Posterior cingulate gyrus (tissue), 11 donors: ENCODE measurements around the gene PEX5L.
"Not testable (repeated sequence)": the region's sequence is repeated elsewhere in the genome, so short reads cannot be mapped to it uniquely, and the experiment has no call there.

Source experiments
- DNase-seq, 10 donors: peaks; one replicate each; pipeline versions ENCODE4 v3.0.0 to v3.0.0-alpha.2; 2020 to 2021; ENCODE audit warnings: mixed read lengths in 3 of 10
- intact Hi-C: fragments of 100-400 bp; cut with DNase I; formaldehyde crosslinking; loops from one replicate; pipeline ENCODE4 v1.15.1; 2023

The PEX5L gene

DNA sequence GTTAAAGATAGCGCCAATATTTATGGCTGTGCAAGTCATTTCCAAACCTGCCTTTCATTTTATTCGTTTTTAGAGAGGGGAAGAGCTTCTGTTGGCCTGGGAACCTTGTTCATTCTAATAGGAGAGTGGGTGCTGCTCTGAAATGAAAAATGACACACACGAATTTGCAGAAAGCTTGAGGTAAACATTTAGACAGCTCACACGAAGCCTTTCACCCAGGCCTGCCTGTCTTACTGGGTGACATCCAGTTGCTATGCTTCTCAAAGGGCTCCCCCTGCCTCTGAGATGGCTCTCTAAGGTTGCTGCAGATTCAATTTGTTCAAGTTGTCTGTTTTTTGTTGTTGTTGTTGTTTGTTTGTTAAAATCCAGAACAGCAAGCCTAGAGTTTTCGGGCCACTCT lies 18.2 kb downstream of the PEX5L start:
- peak in 6 of 10 donors; percentile 27 to 85 (median 53) for DNase-seq
- intact Hi-C loops: loop anchor here (2.0 to 5.0 kb wide), 2 partner anchors 90 to 206 kb away; no protein-coding TSS in a partner anchor

DNA sequence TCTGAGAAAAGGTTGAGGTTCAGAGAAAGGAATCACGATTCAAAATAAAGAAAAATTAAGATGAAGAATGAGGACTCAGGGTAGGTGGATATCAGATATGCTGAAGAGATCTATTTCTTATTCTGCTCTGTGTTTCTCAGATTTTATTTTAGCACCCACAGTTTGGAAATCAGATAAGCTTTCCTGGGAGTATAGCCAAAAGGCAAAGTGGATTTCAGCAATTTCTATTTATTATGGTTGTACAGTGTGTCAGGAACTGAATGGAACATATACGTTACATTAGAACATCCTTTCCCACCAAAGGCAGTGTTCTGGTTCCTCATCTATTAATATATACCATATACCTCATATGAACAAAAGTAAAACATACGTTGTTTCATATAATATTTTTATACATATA lies 18.9 kb downstream of the PEX5L start:
- intact Hi-C loops: loop anchor here (2.0 to 5.0 kb wide), 2 partner anchors 89 to 206 kb away; no protein-coding TSS in a partner anchor
- DNase-seq: no peak

DNA sequence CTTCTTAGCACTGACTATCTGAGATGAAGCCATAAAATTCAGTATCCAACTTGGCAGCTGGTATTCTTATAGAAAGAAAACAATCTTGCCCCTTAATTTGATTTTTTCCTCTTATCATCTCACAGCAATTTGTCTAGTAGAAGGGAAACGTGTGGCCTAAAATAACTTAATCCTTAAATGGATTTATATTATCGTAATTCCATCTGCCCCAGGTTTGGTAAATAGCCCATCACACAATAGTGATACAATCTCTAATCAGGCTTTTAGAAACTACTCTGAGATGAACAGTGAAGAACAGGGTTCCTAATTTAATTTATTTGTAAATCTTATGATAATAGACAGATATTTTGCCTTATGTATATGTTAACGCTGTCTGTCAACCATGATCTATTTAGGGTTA lies 24.8 kb downstream of the PEX5L start:
- intact Hi-C loops: no loop called here
- no peak for DNase-seq

DNA sequence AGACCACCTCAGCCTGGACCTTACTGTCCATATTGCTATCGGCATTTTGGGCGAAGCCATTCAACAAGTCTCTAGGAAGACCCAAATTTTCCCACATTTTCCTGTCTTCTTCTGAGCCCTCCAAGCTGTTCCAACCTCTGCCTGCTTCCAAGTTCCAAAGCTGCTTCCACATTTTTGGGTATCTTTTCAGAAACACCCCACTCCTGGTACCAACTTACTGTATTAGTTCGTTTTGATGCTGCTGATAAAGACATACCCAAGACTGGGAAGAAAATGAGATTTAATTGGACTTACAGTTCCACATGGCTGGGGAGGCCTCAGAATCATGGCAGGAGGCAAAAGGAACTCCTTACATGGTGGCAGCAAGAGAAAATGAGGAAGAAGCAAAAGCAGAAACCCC lies 28.4 kb downstream of the PEX5L start:
- intact Hi-C loops, DNase-seq: not testable (repeated sequence)

DNA sequence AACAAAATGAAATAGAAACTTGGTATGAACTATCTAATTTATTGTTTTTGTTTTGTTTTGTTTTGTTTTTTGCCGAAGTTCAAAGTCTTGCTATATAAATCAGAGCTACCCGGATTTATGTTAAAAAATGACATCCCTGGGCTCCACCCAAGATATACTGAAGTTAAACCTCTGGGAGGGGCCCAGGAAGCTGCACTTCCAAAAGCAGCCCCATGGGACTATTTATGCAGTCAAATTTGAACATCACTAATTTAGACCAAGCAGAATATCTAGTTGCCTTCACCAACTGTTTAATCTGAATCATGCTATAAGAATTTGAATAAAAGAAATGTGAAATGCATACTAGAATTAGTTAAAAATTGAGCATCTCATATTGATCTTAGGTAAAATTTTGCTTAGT lies 32.2 kb downstream of the PEX5L start:
- intact Hi-C loops: no loop called here
- DNase-seq: no peak

DNA sequence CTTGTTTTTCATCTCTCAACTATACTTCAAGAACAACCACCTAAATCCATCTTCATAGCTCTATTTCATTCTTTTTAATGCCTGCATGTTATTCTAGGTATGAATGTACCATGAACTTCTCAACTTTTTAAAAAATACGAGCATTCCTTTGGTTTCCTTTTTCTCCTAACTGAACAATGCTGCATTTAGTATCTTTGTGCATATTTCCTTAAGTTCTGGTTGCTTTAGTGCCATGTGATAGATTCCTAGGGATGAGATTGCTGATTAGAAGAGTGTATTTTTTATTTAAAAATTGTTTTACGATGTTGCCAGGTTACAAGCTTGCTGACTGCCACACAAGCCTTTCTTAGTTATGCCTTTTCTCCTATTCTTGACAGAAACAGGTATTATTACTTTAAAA lies 34.7 kb downstream of the PEX5L start:
- intact Hi-C loops: no loop called here
- DNase-seq: no peak

DNA sequence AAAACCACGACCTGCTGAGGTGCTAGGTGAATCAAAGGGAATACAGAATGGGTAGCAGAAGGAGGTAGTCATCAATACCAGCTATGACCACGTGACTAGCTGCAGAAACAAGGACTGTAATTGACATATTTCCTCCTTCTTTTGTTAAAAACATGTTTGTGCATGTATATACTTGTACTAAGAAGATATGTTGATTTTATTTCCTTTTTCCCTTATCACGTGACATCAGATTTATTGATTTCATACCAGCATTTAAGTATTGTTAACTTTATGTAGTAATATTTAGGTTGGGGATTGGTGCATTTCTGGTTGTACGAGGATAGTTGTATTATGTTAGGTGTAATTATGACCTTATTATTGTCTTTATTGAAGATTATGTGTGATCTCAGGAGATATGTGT lies 36.2 kb downstream of the PEX5L start:
- DNase-seq: no peak
- intact Hi-C loops: no loop called here

DNA sequence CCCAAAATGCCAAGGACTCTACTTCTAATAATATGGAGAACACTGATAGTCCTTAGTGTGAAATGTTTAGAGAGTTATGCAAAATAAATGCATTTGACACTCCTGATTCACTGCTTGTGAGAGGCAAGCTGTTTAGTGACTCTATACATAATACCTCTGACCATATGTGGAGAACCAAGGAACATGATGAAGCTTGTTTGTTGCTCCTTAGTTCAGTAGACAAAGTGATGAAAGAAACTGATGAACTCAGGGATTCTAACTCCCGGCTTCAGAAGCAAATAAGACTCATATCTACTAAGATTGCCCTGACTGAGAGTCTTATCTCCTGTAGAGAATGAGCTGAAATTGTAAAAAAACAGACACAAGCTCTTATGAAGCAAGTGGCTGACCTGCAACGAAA lies 41.3 kb downstream of the PEX5L start:
- DNase-seq: no peak
- intact Hi-C loops: no loop called here

DNA sequence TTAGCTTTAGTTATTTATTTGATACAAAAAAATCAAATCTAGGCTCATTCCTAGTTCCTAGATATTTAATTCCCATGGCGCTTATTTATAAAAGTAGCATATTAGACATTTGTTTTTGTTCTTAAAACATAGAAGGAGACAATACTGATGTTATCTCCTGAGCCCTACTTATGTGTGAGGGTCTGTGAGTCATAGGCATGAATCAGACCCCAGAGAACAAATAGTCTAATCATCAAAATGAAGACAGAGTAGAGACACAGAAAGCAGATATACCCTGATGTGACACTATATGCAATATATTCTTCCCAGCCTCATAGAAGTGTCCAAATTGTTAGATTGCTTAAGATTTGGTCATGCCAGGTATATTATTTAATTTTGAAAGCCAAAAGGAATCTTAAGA lies 44.9 kb downstream of the PEX5L start:
- intact Hi-C loops: no loop called here
- no peak for DNase-seq

DNA sequence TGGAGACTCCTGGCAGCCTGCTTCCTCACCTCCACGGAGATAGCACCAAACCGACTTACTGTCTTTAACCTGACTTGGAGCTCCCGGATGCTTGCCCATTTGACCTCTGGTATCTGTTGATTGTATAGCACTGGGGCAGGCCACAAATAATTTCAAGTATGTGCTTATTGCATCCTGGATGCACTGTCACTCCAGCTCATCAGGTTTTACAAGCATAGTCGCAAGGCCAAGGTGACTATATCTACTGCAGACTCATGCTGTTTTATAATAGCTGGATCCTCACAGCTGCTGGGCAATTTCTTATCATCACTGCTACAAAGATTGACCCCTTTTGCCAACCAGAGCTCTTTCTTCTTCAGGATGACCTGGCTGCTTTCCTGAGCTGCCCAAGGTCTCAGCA lies 45.6 kb downstream of the PEX5L start:
- intact Hi-C loops: no loop called here
- DNase-seq: no peak

DNA sequence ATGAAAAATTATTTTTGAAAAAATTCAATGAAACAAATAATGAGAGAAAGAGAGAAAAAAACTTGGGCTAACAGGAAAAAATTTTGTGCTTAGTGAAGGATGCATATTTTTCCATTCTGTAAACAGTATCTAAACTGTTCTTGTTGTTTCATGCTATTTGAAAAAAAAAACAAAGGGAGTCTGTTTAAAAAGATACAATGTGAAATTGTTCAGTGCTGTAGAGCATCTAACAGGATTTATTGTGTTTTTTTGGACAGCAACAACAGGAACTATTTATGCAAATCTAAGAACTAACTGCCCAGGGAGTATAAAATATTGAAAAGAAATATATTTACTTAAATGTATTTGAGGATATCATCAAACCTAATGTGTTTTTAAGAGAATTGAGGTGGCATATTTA lies 55.1 kb downstream of the PEX5L start:
- intact Hi-C loops: no loop called here
- no peak for DNase-seq

DNA sequence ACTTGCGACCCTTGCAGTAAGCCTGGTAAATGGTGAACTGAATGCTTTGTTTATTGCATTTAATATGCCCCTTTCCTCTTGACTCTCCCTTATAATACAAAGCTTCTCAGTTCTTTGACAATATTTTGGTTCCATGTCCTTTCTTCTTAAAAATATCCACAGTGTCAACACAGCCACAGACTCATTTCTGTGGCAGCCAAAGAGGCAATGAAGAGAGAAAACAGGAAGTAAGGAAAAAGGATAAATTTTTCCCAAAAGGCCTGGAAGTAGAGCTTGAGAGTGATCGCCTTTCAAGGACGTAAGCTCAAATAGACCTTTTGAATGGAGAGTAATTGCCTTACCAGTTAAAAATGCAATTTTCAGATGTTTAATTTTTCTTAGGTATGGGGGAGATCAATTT lies 59.4 kb downstream of the PEX5L start:
- intact Hi-C loops: no loop called here

DNA sequence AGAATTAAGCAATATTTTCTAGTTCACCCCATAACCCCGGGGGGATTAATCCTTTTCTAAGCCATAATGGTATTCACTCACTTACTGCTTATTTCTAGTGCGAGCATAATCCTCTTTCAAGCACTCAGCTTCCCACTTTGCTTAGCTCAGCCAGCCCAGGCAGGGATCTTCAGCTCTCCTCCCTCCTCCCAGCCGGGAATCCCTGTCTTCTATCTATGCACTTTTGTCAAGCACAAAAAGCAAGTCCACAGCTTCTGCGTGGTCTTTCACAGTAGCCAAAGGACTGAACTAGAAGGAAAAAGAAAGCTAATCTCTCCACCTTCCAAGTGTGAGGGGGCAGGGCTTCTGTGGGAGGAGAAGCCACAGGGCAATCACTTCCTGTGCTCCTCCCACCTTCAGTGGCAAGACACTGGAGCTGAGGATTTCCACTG lies 62.8 kb downstream of the PEX5L start:
- intact Hi-C loops: no loop called here
- DNase-seq: peak in 9 of 10 donors; percentile 14 to 86 (median 61)

More for the DNA sequence above, 59.4 kb downstream of the PEX5L start:
- no peak for DNase-seq

DNA sequence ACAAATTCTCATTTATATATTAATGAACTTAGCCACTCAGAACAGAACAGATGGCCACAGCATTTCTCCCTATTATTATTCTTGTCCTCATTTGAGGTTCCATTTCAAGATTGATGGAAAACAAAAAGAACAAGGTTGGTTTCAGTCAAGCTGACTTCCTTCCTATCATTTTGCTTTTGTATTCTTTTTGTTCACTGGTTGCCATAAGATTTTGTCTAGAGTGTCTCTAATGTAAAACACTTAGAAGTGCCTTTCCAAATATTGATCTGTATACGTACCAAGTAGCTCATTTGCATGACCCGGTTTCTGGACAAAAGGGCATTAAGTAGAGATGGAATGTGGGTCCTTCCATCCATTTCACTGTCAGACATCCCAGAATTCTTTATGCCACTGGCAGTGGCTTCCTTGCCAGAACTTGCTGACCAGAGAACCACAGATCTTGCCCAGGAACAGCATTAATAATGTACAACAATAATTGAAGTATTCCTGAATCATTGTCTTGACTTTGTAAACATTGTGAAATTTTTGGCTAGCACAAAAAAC lies 63.8 kb downstream of the PEX5L start:
- intact Hi-C loops: no loop called here
- no peak for DNase-seq

DNA sequence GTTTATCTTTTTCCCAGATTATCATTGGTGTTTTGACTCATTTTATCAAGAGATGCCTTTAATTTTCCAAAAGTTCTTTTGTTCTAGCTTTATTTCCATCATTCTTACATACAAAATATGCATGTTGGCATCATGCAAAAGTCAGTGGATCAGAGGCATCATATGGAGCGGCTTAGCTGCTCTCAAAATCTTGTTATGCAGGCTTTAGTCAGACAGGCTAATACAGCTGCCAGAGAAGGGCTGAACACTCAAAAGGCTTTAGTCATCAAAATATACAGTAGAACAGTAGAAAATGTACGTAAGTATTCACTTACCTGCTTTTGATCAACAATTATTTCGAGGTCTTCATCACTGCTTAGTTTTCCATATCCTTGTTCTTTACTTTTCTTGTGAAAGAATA lies 65.5 kb downstream of the PEX5L start:
- DNase-seq: peak in 1 of 10 donors; percentile 41
- intact Hi-C loops: no loop called here

DNA sequence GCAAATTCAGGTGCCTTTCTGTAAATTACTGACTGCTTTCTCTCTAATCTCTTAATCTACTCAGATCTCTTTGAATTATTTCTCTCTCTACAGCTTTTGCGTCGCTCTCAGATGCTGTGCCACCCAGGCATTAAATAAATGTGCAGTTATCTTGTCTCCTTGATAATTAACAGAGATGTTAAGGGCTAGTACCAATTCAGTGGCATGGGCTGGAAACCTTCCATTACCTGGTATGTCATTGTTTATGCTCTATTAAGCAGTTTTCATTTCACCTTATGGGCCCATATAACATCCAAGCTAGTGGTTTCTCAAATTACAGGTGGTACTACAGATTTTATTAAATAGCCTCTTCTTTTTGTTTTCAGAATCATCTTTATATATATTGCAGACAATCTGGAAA lies 66.0 kb downstream of the PEX5L start:
- intact Hi-C loops: no loop called here
- DNase-seq: no peak

DNA sequence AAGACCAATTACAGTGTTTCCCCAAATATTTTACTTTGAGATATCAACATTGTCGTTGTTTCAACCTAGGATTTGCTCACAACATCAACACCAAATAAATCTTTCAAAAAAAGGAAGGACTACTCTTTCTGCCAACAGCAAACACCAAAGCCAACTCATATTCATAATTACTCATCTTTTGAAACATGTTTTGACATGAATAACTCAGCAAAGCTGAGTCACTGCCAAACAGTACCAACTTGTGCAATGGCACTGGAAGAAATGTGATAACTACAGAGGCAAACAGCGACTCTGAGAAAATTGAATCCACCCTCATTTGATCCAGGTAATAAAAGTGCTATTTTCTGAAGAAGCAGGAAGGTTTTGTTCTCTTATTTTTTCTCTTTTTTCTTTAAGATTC lies 67.2 kb downstream of the PEX5L start:
- intact Hi-C loops: no loop called here
- no peak for DNase-seq

DNA sequence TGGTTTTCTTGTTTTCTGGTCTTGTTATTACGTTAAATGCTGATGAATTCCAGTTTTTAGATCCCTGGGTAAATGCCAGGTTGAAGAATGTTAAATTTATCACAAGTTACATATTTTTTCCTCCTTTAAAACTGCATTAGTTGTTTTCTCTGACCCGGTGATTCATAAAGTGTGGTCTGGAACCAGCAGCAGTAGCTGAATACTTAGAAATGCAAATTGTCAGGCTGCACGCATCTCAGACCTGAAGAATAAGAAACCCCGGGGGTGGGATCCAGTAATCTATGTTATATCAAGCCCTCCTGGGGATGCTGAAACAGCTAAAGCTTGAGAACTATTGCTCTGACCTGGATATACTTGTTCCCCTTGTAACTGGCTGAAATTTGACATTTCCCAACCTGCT lies 69.1 kb downstream of the PEX5L start:
- DNase-seq: no peak
- intact Hi-C loops: no loop called here

DNA sequence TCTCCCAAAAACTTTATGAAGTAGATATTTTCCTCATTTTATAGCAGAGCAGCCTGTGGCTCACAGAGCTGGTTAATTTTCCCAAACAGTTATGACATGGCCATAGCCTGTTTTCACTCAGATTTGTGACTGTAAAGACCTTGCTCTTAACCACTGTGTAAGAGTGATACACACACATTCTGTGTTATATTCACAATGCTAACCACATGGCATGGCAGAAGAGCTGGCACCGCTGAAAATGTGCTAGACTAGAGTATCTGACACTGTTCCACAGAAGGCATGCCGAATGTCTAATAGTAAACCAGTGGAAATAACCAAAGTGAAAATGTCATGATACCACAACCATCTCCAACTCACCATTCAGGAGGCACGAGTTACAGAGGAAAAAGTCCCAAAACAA lies 71.8 kb downstream of the PEX5L start:
- no peak for DNase-seq
- intact Hi-C loops: no loop called here

DNA sequence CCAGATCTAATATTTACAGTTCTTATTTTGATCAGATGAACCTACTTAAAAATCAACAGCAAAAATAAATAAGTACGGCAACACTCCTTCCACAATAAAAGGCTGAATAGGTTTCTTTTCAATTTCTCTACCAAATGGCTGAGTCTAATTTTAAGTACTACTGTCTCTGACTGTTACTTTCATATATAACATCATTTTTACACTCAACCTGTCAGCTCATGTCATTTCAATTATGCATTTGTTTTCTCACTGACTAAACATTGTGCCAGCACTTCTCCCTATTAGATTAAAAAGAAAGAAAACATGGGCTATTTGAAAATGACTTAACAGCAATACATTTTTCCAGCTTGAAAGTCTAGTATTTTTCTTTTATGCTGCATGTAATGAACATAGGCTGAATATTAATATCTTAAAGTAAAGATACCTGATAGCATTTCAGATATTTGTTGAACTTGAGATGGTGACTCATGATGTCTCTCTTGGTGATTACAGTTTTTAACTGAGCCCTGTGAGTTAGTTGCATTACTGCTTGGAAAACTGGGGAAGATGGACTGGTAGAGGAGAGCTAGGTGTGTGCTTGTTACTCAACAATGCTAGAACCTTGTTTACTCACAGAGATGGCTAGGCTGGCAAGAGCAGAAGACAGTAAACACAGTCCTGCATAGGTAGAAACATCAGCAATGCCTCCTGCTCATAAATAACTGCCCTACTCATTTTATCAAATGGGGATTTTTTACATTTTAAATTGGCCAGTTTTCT lies 73.9 kb downstream of the PEX5L start:
- intact Hi-C loops: no loop called here
- DNase-seq: no peak

DNA sequence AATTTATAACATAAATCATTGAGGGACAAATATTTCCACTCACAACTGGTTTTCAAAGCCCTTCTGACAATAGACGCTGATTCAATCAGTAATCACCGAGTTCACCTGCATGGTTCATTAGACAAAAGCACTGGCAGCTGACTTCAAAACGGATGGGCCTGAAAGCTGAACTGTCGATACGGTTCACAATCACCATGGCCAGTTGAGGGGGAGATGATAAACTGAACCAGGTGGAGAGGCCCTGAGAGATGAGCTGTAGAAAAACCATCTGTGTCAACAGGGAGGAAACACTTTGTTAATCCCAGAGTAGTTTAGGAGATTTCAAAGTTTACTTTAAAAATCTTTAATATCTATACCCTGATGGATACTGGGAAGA lies 75.0 kb downstream of the PEX5L start:
- intact Hi-C loops: no loop called here
- DNase-seq: no peak

DNA sequence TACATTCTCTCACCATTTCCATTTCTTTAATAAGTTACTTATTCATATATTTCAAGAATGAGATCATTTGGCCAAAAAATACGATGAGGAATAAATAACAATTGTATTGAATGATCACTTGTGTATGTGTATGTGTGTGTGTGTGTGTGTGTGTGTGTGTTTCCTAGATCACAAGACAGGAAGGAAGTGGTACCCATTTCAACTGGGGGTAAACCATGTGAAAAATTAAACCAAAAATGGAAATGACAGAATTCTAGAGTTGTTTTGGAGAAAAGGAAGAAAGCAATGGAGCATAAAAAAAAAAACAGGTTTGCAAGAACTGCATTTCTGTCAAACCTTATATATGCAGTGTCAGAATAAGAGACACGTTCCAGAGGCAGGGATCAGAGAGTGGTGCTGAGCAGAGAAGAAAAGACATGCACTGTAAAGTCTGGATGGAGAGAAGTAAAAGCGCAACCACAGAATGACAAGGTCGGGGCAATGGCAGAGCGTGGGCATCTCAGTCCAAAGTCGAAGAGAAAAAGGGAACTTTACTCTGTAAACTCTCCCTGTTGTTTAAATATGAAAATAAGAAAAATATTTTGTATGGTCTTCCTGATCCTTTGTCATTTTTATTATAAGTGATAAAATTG lies 75.5 kb downstream of the PEX5L start:
- DNase-seq: no peak
- intact Hi-C loops: no loop called here
